Amygdala (tissue), 56 donors: ENCODE data around the gene KLC1.
"Not testable (repeated sequence)": the region's sequence is repeated elsewhere in the genome, so short reads cannot be mapped to it uniquely, and the experiment has no call there.

Experiments used
- DNase-seq, 56 donors: peaks; one replicate each; lab custom pipeline; 2025; lab: John Stamatoyannopoulos, UW

KLC1 gene

DNA sequence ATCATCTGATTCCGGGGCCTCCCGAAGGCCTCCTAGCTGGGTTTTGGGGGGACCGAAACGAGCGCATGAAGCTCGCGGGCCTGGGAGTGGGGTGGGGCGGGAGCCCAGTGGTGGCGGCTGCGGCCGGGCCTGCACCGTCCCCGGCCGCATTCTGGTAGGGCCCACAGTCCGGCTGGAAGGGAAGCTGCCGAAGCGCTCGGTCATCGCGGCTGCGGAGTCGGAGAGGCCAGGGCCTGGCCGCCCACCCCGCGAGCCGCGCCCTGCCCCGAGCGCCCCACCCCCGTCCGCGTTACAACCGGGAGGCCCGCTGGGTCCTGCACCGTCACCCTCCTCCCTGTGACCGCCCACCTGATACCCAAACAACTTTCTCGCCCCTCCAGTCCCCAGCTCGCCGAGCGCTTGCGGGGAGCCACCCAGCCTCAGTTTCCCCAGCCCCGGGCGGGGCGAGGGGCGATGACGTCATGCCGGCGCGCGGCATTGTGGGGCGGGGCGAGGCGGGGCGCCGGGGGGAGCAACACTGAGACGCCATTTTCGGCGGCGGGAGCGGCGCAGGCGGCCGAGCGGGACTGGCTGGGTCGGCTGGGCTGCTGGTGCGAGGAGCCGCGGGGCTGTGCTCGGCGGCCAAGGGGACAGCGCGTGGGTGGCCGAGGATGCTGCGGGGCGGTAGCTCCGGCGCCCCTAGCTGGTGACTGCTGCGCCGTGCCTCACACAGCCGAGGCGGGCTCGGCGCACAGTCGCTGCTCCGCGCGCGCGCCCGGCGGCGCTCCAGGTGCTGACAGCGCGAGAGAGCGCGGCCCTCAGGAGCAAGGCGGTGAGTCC lies at the start of gene KLC1:
KLC1 (plus strand) TSS at position 528 of the 819 bp plus-strand sequence. CDS start 25,354 bp downstream, outside the sequence.
- peak in 52 of 56 donors; percentile 32 to 90 (median 75) for DNase-seq

DNA sequence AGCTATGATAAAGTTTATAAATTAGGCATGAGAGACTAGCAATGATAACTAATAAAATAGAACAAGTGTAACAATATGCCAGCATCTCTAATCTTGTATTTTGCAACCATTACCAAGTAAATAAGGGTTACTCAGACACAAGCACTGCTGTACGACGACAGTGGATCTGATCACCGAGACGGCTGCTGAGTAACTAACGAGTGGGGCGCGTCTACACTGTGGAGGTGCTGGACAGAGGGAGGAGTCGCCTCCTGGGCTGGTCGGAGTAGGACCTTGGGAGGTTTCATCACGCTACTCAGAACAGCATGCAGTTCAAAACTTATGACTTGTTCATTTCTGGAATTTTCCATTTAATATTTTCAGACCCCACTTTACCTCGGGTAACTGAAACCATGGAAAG lies 47.8 kb upstream of the KLC1 start:
- no peak for DNase-seq

DNA sequence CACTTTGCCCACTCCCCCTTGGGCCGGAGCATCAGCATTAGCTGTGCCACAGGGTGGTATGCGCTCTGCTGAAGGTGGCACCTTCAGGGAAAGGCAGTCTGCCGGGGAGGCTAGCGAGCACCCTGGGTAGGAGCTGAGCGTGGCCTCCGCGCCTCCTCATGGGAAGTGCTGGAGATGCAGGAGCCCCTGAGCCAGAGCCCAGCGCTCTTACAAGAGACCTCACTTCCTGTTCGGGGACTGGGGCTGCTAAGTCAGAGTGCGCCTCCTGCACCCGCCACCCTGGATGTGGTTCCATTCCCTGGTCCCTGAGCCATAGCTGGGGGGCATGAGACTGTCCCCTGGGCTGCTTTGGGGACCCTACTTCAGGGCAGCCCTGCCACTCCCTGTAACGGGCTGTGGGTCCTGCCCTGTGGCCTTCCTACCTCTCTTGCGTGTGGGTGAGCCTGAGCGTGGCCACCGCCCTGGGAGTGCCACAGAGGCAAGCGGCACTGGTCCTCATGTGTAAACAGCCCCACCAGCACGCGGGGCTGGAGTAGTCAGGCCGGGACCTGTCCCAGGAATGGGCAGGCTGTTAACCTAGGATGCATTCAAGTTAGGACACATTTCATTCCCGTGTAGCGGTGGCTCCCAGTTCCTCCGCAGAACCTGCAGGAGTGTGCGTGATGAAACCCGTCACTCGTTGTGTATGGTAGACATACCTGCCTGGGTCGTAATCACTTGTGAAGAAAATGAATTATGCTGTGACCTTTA lies 46.9 kb upstream of the KLC1 start:
- DNase-seq, result no peak

- DNase-seq, result no peak
Observed at GRCh38 chr14:103584326-103584915, 44.6 kb upstream of the KLC1 start.

DNA sequence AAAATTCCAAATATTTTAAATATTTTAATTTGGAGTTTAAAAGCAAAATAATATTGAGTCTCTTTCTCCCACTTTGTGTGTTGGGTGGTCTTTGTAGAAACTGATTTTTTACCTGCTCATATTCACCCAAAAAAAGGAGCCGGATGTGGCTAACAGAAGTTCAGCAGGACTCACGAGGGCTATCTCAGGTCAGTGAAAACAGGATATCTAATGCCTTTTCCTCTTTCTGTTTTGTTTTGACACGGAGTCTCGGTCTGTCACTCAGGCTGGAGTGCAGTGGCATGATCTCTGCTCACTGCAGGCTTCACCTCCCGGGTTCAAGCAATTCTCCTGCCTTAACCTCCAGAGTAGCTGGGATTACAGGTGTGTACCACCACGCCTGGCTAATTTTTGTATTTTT lies 35.4 kb upstream of the KLC1 start:
- DNase-seq, result peak in 1 of 56 donors; percentile 24

GRCh38 chr14:103594265-103594664 lies 34.7 kb upstream of the KLC1 start:
- DNase-seq, result peak in 53 of 56 donors; percentile 11 to 86 (median 68)

GRCh38 chr14:103597623-103598377 lies 31.2 kb upstream of the KLC1 start:
- peak in 29 of 56 donors; percentile 10 to 73 (median 40) for DNase-seq

- no peak for DNase-seq
Observed at GRCh38 chr14:103600503-103600902, 28.5 kb upstream of the KLC1 start.

GRCh38 chr14:103604620-103605019 lies 24.4 kb upstream of the KLC1 start:
- no peak for DNase-seq

GRCh38 chr14:103606963-103607668 lies 21.9 kb upstream of the KLC1 start:
- peak in 54 of 56 donors; percentile 12 to 84 (median 58) for DNase-seq

DNA sequence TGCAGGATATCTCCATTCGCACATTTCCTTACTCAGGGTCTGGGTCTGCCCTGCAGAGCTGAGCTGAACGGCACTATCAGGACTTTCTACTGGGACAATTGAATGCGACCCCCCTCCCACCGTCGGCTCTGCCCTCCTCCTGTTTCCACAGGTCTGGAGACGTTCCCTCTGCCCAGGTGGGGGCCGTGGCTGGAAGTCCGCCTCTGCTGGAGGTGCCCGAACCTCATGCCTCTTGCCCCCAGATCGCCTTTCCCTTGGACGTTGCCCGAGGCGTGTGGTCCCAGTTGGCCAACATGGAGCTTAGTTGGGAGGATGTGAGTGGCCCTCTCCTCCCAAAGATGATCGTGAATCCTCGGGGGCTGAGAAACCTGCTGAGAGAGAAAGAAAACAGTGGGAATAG lies 21.2 kb upstream of the KLC1 start:
- DNase-seq, result no peak

GRCh38 chr14:103609081-103609480 lies 19.9 kb upstream of the KLC1 start:
- not testable (repeated sequence) for DNase-seq

DNA sequence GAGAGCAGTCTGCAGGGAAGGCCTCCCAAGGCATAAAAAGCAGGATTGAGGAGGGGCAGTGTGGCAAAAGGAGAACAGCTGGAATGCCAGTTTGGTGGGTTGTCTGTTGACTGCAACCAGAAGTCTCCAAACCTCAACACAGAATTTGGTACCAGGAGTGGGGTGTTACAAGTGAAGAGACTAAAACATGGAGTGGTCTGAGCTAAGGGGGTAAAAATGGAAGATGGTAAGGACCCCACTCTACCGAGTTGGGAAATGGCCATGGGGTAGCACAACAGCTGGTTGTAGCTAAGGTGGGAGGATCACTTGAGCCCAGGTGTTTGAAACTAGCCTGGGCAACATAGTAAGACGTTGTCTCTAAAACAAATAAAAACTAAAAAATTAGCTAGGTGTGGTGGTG lies 17.8 kb upstream of the KLC1 start:
- no peak for DNase-seq

GRCh38 chr14:103613517-103613916 lies 15.5 kb upstream of the KLC1 start:
- DNase-seq, result no peak

GRCh38 chr14:103616635-103617300 lies 12.2 kb upstream of the KLC1 start:
- DNase-seq, result no peak

DNA sequence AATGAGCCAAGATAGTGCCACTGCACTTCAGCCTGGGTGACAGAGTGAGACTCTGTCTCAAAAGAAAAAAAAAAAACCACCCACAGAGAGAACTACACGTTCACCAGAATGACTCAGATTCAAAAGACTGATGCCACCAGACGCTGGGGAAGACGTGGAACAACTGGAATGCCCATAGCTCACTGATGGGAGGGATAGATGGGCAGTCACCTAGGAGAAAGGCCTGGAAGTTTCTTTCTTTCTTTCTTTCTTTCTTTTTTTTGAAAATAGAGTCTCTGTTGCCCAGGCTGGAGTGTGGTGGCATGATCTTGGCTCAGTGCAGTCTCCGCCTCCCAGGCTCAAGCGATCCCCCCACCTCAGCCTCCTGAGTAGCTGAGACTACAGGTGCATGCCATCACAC lies 10.0 kb upstream of the KLC1 start:
- no peak for DNase-seq

DNA sequence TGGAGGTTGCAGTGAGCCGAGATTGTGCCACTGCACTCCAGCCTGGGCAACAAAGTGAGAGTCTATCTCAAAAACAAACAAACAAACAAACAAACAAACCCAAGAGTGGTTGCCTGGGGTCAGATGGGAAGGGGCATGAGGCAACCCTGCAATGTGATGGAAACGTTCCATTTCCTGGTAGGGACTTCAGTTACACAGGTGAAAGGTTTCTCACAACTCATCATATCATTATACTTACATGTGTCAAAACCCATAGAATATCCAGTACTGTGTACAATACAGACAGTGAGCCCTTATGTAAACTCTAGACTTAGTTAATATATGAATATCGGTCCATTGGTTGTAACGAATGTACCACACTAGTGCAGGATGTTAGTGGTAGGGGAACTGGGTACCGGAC lies 7.2 kb upstream of the KLC1 start:
- DNase-seq, result no peak

DNA sequence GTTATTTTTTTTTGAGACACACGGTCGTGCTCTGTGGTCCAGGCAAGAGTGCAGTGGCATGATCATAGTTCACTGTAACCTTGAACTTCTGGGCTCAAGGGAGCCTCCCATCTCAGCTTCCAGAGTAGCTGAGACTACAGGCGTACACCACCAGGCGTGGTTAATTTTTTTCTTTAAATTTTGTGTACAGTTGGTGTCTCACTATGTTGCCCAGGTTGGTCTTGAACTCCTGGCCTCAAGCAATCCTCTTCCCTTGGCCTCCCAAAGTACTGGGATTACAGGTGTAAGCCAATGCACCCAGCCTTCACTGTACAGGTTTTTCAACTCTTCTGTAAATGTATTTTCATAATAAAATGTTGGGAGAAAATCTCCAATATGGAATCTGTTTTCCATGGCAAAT lies 5.7 kb upstream of the KLC1 start:
- DNase-seq, result no peak

DNA sequence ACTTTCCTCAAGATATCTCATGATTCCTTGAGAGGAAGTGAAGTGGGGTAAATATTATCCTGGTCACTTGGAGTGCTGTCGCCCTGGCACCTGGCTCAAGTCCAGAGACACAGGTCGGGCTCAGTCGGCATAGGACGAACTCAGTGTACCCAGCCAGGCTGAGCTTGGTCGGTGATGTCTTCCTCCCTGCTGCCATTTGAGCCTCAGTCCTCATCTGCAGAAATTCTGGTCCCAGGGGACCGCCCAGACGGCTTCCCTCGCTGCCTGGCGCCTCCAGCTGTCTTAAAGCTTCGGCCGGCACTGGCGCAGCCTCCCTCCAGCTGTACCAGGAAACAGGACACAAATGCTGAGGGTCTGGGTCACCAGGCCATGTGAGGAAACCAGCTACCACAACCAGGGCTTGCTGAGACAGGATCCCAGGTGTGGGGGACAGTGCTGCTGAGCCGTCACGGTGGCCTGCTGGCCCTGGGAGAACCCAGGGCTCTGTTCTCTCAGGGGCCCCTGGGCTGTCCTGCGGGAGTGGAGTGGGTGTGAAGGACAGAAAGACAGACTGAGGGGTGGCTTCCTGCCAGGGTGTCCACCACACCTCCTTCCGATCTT lies 5.0 kb upstream of the KLC1 start:
- no peak for DNase-seq
